ENCODE results near the gene DNAI1.

- TF ChIP-seq, protein P1, sequence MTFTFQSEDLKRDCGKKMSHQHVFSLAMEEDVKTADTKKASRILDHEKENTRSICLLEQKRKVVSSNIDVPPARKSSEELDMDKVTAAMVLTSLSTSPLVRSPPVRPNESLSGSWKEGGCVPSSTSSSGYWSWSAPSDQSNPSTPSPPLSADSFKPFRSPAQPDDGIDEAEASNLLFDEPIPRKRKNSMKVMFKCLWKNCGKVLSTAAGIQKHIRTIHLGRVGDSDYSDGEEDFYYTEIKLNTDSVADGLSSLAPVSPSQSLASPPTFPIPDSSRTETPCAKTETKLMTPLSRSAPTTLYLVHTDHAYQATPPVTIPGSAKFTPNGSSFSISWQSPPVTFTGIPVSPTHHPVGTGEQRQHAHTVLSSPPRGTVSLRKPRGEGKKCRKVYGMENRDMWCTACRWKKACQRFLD (CRISPR knock-in tag; IDR thresholded peaks at IDR 0.05; ENCODE audit: borderline replicate concordance): no peak
- TF ChIP-seq BCL6 (CRISPR knock-in tag; IDR thresholded peaks at IDR 0.05): no peak
These were observed 96.4 kb downstream of the DNAI1 start for GRCh38 chr9:34555002-34555348.

All from HepG2 (cell line).